HepG2 (cell line): Measurements from ENCODE around the gene ACTN1. TPM values are rescaled to one million over a fixed set of nuclear protein-coding genes. Genes with fewer than 3 reads are reported as not detected.

Experiments used
- RARA ChIP-seq: IDR thresholded peaks from 2 replicates; pipeline ENCODE4 v1.6.1; 2016; ENCODE audit warnings: missing genetic modification reagents, missing compliant biosample characterization
- SIN3B ChIP-seq: fragments of 150-350 bp; IDR thresholded peaks from 2 replicates; pipeline ENCODE4 v1.6.1; 2014; ENCODE audit warnings: low read length
- TARDBP ChIP-seq: sonication (generic); formaldehyde crosslinking; IDR thresholded peaks from 2 replicates; pipeline ENCODE4 v1.8.0; 2022; ENCODE audit warnings: mild to moderate bottlenecking, missing genetic modification reagents
- ZFX ChIP-seq: sonication (generic); formaldehyde crosslinking; IDR thresholded peaks from 2 replicates; pipeline ENCODE4 v1.4.0; 2020; ENCODE audit warnings: mild to moderate bottlenecking, low read depth, missing genetic modification reagents, moderate library complexity
- ZNF34 ChIP-seq: sonication (generic); formaldehyde crosslinking; IDR thresholded peaks from 2 replicates; pipeline ENCODE4 v1.4.0; 2020; ENCODE audit warnings: mild to moderate bottlenecking, missing genetic modification reagents, borderline replicate concordance
- ZNF557 ChIP-seq: sonication (generic); formaldehyde crosslinking; IDR thresholded peaks from 2 replicates; pipeline ENCODE4 v1.4.0; 2020; ENCODE audit warnings: missing genetic modification reagents
- polyA plus RNA-seq, 8 experiments: library from polyadenylated mRNA; depleted of rRNA in 3 of 8; stranded (reverse) in 7 of 8; unstranded in 1 of 8; fragments of >200 nt; fragmentation: Illumina TruSeq in 4 of 8; extraction: Trizol in 4 of 8; gene quantifications; 2 replicates each; pipeline versions ENCODE4 v1.2.1 to v1.2.3, GENCODE V29; 2011 to 2016; ENCODE audit warnings: low read depth in 4 of 8, missing spikeins in 1 of 8, mixed read lengths in 1 of 8; ENCODE audit not compliant: insufficient read depth in 1 of 8
- total RNA-seq, 5 experiments: library from RNA; depleted of rRNA; stranded (reverse); fragments of >200 nt; fragmentation: Illumina TruSeq; extraction: Trizol; gene quantifications; 2 replicates each; pipeline ENCODE4 v1.2.3, GENCODE V29; 2016; ENCODE audit warnings: low read depth in 1 of 5
- TF ChIP-seq, protein P1 (sequence below): sonication (generic); formaldehyde crosslinking; IDR thresholded peaks from 2 replicates; pipeline ENCODE4 v1.5.1; 2020; ENCODE audit warnings: mild to moderate bottlenecking, missing genetic modification reagents
- TF ChIP-seq, protein P2 (sequence below): IDR thresholded peaks from 2 replicates; pipeline ENCODE4 v1.6.1; 2016; ENCODE audit warnings: low read depth, control low read depth
- TF ChIP-seq, protein P3 (sequence below), 2 experiments: fragments of 450-650 bp in 1 of 2; sonication (generic) in 1 of 2; formaldehyde crosslinking; IDR thresholded peaks; 2 replicates each; pipeline versions ENCODE4 v1.5.0 to v1.8.0; 2020 to 2022; ENCODE audit warnings: mild to moderate bottlenecking in 1 of 2, missing genetic modification reagents in 1 of 2
- TF ChIP-seq, protein P4 (sequence below): sonication (generic); formaldehyde crosslinking; IDR thresholded peaks from 2 replicates; pipeline ENCODE4 v1.4.0; 2020; ENCODE audit warnings: mild to moderate bottlenecking, missing genetic modification reagents
- TF ChIP-seq, protein P5 (sequence below): sonication (generic); formaldehyde crosslinking; IDR thresholded peaks from 2 replicates; pipeline ENCODE4 v1.5.0; 2020; ENCODE audit warnings: mild to moderate bottlenecking, missing genetic modification reagents

Gene ACTN1
- total and polyA plus RNA-seq, 2 of the 13 experiments (the other 11 are each of a cell fraction or from before 2014, with no cell fraction given): 58.6 to 162 TPM

DNA sequence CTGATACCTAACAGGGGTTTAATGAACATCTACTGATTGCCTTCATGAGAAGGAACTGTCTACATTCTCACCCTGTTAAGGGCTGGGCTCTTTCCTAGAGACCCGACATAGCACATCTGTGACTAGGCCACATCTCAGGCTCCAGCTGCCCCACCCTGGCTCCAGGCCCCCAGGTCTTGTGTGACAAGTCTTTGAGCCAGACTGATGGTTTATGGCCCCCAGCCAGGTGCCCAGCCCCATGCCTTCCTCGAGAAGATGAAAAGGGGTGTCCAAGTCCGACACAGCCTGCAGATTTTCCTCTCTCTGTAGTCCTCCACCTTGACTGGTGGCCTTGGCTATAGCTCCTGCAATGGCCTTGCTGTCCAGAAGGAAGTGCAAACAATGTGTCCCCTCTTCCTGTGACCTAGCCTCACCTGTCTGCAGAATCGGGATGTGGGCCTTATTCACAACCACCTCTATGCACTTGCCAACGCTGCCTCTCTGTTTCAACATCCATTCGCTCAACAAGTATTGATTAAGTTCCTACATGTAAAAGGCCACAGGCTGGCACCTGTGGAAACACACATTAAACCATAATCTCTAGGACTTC is 4.2 kb downstream of the ACTN1 start (continued):
- TF ChIP-seq, protein P1, sequence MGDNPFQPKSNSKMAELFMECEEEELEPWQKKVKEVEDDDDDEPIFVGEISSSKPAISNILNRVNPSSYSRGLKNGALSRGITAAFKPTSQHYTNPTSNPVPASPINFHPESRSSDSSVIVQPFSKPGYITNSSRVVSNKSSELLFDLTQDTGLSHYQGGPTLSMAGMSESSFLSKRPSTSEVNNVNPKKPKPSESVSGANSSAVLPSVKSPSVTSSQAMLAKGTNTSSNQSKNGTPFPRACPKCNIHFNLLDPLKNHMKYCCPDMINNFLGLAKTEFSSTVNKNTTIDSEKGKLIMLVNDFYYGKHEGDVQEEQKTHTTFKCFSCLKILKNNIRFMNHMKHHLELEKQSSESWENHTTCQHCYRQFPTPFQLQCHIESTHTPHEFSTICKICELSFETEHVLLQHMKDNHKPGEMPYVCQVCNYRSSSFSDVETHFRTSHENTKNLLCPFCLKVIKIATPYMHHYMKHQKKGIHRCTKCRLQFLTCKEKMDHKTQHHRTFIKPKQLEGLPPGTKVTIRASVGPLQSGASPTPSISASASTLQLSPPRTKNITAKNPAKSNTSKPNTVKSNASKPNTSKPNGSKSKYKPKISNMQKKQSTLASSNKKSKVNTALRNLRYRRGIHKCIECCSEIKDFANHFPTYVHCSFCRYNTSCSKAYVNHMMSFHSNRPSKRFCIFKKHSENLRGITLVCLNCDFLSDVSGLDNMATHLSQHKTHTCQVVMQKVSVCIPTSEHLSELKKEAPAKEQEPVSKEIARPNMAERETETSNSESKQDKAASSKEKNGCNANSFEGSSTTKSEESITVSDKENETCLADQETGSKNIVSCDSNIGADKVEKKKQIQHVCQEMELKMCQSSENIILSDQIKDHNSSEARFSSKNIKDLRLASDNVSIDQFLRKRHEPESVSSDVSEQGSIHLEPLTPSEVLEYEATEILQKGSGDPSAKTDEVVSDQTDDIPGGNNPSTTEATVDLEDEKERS (CRISPR knock-in tag): no peak
- TF ChIP-seq ZNF34 (CRISPR knock-in tag) (no peak), TARDBP (CRISPR knock-in tag) (peak; percentile 21; the same call in 1 of the 2 replicates), ZFX (CRISPR knock-in tag) (peak; percentile 20), SIN3B (no peak), RARA (CRISPR knock-in tag) (peak; percentile 58), ZNF557 (no peak)
- TF ChIP-seq, protein P2, sequence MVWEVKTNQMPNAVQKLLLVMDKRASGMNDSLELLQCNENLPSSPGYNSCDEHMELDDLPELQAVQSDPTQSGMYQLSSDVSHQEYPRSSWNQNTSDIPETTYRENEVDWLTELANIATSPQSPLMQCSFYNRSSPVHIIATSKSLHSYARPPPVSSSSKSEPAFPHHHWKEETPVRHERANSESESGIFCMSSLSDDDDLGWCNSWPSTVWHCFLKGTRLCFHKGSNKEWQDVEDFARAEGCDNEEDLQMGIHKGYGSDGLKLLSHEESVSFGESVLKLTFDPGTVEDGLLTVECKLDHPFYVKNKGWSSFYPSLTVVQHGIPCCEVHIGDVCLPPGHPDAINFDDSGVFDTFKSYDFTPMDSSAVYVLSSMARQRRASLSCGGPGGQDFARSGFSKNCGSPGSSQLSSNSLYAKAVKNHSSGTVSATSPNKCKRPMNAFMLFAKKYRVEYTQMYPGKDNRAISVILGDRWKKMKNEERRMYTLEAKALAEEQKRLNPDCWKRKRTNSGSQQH (CRISPR knock-in tag): 0 out of 2 replicates have a peak, but pooled peaks have one; percentile 37
- TF ChIP-seq, protein P3, sequence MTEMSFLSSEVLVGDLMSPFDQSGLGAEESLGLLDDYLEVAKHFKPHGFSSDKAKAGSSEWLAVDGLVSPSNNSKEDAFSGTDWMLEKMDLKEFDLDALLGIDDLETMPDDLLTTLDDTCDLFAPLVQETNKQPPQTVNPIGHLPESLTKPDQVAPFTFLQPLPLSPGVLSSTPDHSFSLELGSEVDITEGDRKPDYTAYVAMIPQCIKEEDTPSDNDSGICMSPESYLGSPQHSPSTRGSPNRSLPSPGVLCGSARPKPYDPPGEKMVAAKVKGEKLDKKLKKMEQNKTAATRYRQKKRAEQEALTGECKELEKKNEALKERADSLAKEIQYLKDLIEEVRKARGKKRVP (CRISPR knock-in tag; IDR thresholded peaks at IDR 0.05): no peak
- TF ChIP-seq, protein P4, sequence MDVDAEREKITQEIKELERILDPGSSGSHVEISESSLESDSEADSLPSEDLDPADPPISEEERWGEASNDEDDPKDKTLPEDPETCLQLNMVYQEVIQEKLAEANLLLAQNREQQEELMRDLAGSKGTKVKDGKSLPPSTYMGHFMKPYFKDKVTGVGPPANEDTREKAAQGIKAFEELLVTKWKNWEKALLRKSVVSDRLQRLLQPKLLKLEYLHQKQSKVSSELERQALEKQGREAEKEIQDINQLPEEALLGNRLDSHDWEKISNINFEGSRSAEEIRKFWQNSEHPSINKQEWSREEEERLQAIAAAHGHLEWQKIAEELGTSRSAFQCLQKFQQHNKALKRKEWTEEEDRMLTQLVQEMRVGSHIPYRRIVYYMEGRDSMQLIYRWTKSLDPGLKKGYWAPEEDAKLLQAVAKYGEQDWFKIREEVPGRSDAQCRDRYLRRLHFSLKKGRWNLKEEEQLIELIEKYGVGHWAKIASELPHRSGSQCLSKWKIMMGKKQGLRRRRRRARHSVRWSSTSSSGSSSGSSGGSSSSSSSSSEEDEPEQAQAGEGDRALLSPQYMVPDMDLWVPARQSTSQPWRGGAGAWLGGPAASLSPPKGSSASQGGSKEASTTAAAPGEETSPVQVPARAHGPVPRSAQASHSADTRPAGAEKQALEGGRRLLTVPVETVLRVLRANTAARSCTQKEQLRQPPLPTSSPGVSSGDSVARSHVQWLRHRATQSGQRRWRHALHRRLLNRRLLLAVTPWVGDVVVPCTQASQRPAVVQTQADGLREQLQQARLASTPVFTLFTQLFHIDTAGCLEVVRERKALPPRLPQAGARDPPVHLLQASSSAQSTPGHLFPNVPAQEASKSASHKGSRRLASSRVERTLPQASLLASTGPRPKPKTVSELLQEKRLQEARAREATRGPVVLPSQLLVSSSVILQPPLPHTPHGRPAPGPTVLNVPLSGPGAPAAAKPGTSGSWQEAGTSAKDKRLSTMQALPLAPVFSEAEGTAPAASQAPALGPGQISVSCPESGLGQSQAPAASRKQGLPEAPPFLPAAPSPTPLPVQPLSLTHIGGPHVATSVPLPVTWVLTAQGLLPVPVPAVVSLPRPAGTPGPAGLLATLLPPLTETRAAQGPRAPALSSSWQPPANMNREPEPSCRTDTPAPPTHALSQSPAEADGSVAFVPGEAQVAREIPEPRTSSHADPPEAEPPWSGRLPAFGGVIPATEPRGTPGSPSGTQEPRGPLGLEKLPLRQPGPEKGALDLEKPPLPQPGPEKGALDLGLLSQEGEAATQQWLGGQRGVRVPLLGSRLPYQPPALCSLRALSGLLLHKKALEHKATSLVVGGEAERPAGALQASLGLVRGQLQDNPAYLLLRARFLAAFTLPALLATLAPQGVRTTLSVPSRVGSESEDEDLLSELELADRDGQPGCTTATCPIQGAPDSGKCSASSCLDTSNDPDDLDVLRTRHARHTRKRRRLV (CRISPR knock-in tag): no peak
- TF ChIP-seq, protein P5, sequence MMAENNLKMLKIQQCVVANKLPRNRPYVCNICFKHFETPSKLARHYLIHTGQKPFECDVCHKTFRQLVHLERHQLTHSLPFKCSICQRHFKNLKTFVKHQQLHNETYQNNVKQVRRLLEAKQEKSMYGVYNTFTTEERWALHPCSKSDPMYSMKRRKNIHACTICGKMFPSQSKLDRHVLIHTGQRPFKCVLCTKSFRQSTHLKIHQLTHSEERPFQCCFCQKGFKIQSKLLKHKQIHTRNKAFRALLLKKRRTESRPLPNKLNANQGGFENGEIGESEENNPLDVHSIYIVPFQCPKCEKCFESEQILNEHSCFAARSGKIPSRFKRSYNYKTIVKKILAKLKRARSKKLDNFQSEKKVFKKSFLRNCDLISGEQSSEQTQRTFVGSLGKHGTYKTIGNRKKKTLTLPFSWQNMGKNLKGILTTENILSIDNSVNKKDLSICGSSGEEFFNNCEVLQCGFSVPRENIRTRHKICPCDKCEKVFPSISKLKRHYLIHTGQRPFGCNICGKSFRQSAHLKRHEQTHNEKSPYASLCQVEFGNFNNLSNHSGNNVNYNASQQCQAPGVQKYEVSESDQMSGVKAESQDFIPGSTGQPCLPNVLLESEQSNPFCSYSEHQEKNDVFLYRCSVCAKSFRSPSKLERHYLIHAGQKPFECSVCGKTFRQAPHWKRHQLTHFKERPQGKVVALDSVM (CRISPR knock-in tag): no peak
